ENCODE measurements around the gene FOXL2NB. TPM values are rescaled to one million over a fixed set of nuclear protein-coding genes. Genes with fewer than 3 reads are reported as not detected.

Gene FOXL2NB
- total and polyA plus RNA-seq, 2 of the 13 experiments (the other 11 are each of a cell fraction or from before 2014, with no cell fraction given), result not detected

GRCh38 chr3:138915503-138916498, 31.2 kb upstream of the FOXL2NB start (continued):
- TF ChIP-seq AKNA (CRISPR knock-in tag; IDR thresholded peaks at IDR 0.05; ENCODE audit: borderline replicate concordance) (no peak), ZNF547 (CRISPR knock-in tag; IDR thresholded peaks at IDR 0.05) (0 out of 2 replicates have a peak, but pooled peaks have one; percentile 35), ZBTB3 (CRISPR knock-in tag; IDR thresholded peaks at IDR 0.05; ENCODE audit: borderline replicate concordance, low read depth) (0 out of 2 replicates have a peak, but pooled peaks have one; percentile 41), ZNF383 (CRISPR knock-in tag; IDR thresholded peaks at IDR 0.05; ENCODE audit: borderline replicate concordance) (no peak), GATAD1 (CRISPR knock-in tag; IDR thresholded peaks at IDR 0.05) (no peak; the same call in 1 of the 2 replicates), ZFY (CRISPR knock-in tag; IDR thresholded peaks at IDR 0.05) (peak; percentile 70), RCOR2 (CRISPR knock-in tag; IDR thresholded peaks at IDR 0.05) (0 out of 2 replicates have a peak, but pooled peaks have one; percentile 6), TOE1 (CRISPR knock-in tag; IDR thresholded peaks at IDR 0.05) (no peak), PHF5A (CRISPR knock-in tag; IDR thresholded peaks at IDR 0.05; ENCODE audit: low read depth, unreplicated experiment) (no peak), ZNF709 (CRISPR knock-in tag; IDR thresholded peaks at IDR 0.05) (peak; percentile 38; the same call in 1 of the 2 replicates), HNRNPUL1 (IDR thresholded peaks at IDR 0.05; ENCODE audit: low read depth, low read length) (no peak), ATF2 (CRISPR knock-in tag; IDR thresholded peaks at IDR 0.05) (no peak), HMGXB3 (CRISPR knock-in tag; IDR thresholded peaks at IDR 0.05; ENCODE audit: borderline replicate concordance) (no peak), NAIF1 (CRISPR knock-in tag; IDR thresholded peaks at IDR 0.05; ENCODE audit: borderline replicate concordance) (no peak), TP53 (CRISPR knock-in tag; conservative IDR thresholded peaks at IDR 0.05) (no peak)

Measured in HepG2 (cell line).